Measurements from ENCODE around the gene CPXM2. TPM values are rescaled to one million over a fixed set of nuclear protein-coding genes. Genes with fewer than 3 reads are reported as not detected.

Gene CPXM2
- total and polyA plus RNA-seq, 9 of the 15 experiments (the other 6 are each of a cell fraction or from before 2014, with no cell fraction given): not detected

DNA sequence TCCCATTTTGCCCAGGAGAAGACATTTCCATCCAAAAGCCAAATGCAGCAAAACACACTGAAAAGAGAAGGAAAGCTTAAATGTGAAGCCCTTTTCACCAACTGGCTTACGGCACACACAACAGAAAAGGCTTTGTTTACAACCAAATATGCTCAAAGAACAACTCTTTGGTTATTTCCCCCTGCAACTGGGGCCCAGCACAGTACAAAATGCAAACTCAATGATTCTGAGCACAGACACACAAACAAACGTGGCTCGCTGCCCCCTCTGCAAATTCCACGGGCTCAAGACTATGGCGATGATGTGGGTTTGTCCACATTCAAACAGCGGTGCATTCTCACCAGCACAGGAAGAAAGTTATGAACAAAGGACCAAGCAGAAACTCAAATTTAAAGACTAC lies 5.3 kb downstream of the CPXM2 start:
- peaks cover 0 to 7% of the 10 kb centered on the region in 2 experiments; a peak in 1 of 5 replicates for H3K27me3 ChIP-seq (ENCODE audit: control insufficient read depth in 2 of 2, insufficient read depth in 2 of 2, low read length in 2 of 2)
- in situ Hi-C loops (cut with MboI): no loop called here
- no peaks in the 10 kb centered on the region for H4K20me1 ChIP-seq (replicated peaks; ENCODE audit: control insufficient read depth, insufficient read depth, low read length)
- no peaks in the 10 kb centered on the region for H3K9me3 ChIP-seq (replicated peaks; ENCODE audit: control insufficient read depth, insufficient read depth, low read depth, low read length)
- ATAC-seq: no peak
- BruUV-seq (replicated peaks): no TSS peak
- 1% methylated on average over 6 of the region's 6 CpGs for WGBS (ENCODE audit: insufficient coverage, low coverage, missing lambda C conversion rate)
- H3K4me3 ChIP-seq: no peak overlapping the region
- H3K4me2 ChIP-seq (ENCODE audit: insufficient read depth, low read length): no peak overlapping the region
- no peaks in the 10 kb centered on the region for H3K79me2 ChIP-seq (ENCODE audit: control insufficient read depth, insufficient read depth, low read length)
- no peak overlapping the region for H3K27ac ChIP-seq (ENCODE audit: extremely low read depth, low read depth, low read length)
- no peak overlapping the region for H2AFZ ChIP-seq (ENCODE audit: low read depth, low read length)
- H3K9me1 ChIP-seq (ENCODE audit: control insufficient read depth, insufficient read depth, low read length): no peaks in the 10 kb centered on the region
- ChIA-PET POLR2A (no interaction called here), CTCF (ENCODE audit: low intra/inter-chr PET ratio) (no interaction called here)
- no peak for DNase-seq (ENCODE audit: extremely low read depth in 1 of 4, low spot score in 3 of 4)
- no peaks in the 10 kb centered on the region for H3K4me1 ChIP-seq (replicated peaks in 1 of 2; ENCODE audit: control insufficient read depth in 2 of 2, insufficient read depth in 2 of 2, low read length in 2 of 2)
- no peak for FAIRE-seq
- H3K9ac ChIP-seq (ENCODE audit: insufficient read depth in 1 of 2, low read depth in 2 of 2, low read length in 2 of 2): no peak overlapping the region
- H3K36me3 ChIP-seq (ENCODE audit: control insufficient read depth, insufficient read depth, low read length): no peaks in the 10 kb centered on the region
- TF ChIP-seq, protein P1, sequence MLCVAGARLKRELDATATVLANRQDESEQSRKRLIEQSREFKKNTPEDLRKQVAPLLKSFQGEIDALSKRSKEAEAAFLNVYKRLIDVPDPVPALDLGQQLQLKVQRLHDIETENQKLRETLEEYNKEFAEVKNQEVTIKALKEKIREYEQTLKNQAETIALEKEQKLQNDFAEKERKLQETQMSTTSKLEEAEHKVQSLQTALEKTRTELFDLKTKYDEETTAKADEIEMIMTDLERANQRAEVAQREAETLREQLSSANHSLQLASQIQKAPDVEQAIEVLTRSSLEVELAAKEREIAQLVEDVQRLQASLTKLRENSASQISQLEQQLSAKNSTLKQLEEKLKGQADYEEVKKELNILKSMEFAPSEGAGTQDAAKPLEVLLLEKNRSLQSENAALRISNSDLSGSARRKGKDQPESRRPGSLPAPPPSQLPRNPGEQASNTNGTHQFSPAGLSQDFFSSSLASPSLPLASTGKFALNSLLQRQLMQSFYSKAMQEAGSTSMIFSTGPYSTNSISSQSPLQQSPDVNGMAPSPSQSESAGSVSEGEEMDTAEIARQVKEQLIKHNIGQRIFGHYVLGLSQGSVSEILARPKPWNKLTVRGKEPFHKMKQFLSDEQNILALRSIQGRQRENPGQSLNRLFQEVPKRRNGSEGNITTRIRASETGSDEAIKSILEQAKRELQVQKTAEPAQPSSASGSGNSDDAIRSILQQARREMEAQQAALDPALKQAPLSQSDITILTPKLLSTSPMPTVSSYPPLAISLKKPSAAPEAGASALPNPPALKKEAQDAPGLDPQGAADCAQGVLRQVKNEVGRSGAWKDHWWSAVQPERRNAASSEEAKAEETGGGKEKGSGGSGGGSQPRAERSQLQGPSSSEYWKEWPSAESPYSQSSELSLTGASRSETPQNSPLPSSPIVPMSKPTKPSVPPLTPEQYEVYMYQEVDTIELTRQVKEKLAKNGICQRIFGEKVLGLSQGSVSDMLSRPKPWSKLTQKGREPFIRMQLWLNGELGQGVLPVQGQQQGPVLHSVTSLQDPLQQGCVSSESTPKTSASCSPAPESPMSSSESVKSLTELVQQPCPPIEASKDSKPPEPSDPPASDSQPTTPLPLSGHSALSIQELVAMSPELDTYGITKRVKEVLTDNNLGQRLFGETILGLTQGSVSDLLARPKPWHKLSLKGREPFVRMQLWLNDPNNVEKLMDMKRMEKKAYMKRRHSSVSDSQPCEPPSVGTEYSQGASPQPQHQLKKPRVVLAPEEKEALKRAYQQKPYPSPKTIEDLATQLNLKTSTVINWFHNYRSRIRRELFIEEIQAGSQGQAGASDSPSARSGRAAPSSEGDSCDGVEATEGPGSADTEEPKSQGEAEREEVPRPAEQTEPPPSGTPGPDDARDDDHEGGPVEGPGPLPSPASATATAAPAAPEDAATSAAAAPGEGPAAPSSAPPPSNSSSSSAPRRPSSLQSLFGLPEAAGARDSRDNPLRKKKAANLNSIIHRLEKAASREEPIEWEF (CRISPR knock-in tag; IDR thresholded peaks at IDR 0.05): no peak
- TF ChIP-seq ZNF695 (CRISPR knock-in tag; IDR thresholded peaks at IDR 0.05) (no peak), PPARD (CRISPR knock-in tag; IDR thresholded peaks at IDR 0.05) (no peak), ZNF274 (IDR thresholded peaks at IDR 0.05; ENCODE audit: borderline replicate concordance, low read depth, low read length) (no peak), TRIM24 (IDR thresholded peaks at IDR 0.05) (no peak)
- intact Hi-C loops (cut with micrococcal nuclease): no loop called here

All from K562 (cell line).